HepG2 (cell line): ENCODE measurements around the gene VPS25. TPM values are rescaled to one million over a fixed set of nuclear protein-coding genes. Genes with fewer than 3 reads are reported as not detected.

Source experiments
- CREB1 ChIP-seq, 2 experiments: fragments of 450-650 bp in 1 of 2; IDR thresholded peaks; 2 replicates each; pipeline ENCODE4 v1.6.1; 2016 to 2017; ENCODE audit warnings: control low read depth in 1 of 2, mild to moderate bottlenecking in 1 of 2, missing compliant biosample characterization in 1 of 2, missing genetic modification characterization in 1 of 2
- HNF4A ChIP-seq: sonication (generic); formaldehyde crosslinking; IDR thresholded peaks from 2 replicates; pipeline ENCODE4 v1.4.0; 2020; ENCODE audit warnings: missing genetic modification reagents
- MBD4 ChIP-seq: IDR thresholded peaks from 2 replicates; pipeline ENCODE4 v1.6.1; 2012; ENCODE audit warnings: low read length, inconsistent platforms, borderline replicate concordance
- MTA3 ChIP-seq: sonication (generic); formaldehyde crosslinking; IDR thresholded peaks from 2 replicates; pipeline ENCODE4 v1.4.0; 2020; ENCODE audit warnings: missing genetic modification reagents
- SP4 ChIP-seq: sonication (generic); formaldehyde crosslinking; IDR thresholded peaks from 2 replicates; pipeline ENCODE4 v1.8.1; 2023; ENCODE audit warnings: mild to moderate bottlenecking, missing genetic modification reagents
- TEF ChIP-seq: sonication (generic); formaldehyde crosslinking; IDR thresholded peaks from 2 replicates; pipeline ENCODE4 v1.5.0; 2020; ENCODE audit warnings: missing genetic modification reagents
- ZNF558 ChIP-seq: sonication (generic); formaldehyde crosslinking; IDR thresholded peaks from 2 replicates; pipeline ENCODE4 v1.9.0; 2022; ENCODE audit warnings: mild to moderate bottlenecking, missing genetic modification reagents, borderline replicate concordance
- ZNF678 ChIP-seq: sonication (generic); formaldehyde crosslinking; IDR thresholded peaks from 2 replicates; pipeline ENCODE4 v1.4.0; 2020; ENCODE audit warnings: mild to moderate bottlenecking, missing genetic modification reagents
- ZNF749 ChIP-seq: sonication (generic); formaldehyde crosslinking; IDR thresholded peaks from 2 replicates; pipeline ENCODE4 v1.8.0; 2022; ENCODE audit warnings: mild to moderate bottlenecking, missing genetic modification reagents, moderate library complexity, borderline replicate concordance
- ZSCAN25 ChIP-seq: sonication (generic); formaldehyde crosslinking; IDR thresholded peaks from 2 replicates; pipeline ENCODE4 v1.8.0; 2022; ENCODE audit warnings: mild to moderate bottlenecking, missing genetic modification reagents
- polyA plus RNA-seq, 8 experiments: library from polyadenylated mRNA; depleted of rRNA in 3 of 8; stranded (reverse) in 7 of 8; unstranded in 1 of 8; fragments of >200 nt; fragmentation: Illumina TruSeq in 4 of 8; extraction: Trizol in 4 of 8; gene quantifications; 2 replicates each; pipeline versions ENCODE4 v1.2.1 to v1.2.3, GENCODE V29; 2011 to 2016; ENCODE audit warnings: low read depth in 4 of 8, missing spikeins in 1 of 8, mixed read lengths in 1 of 8; ENCODE audit not compliant: insufficient read depth in 1 of 8
- total RNA-seq, 5 experiments: library from RNA; depleted of rRNA; stranded (reverse); fragments of >200 nt; fragmentation: Illumina TruSeq; extraction: Trizol; gene quantifications; 2 replicates each; pipeline ENCODE4 v1.2.3, GENCODE V29; 2016; ENCODE audit warnings: low read depth in 1 of 5
- TF ChIP-seq, protein P1 (sequence below), 2 experiments: sonication (generic) in 1 of 2; formaldehyde crosslinking in 1 of 2; IDR thresholded peaks; 2 replicates each; pipeline versions ENCODE4 v1.4.0 to v1.6.1; 2016 to 2020; ENCODE audit warnings: borderline replicate concordance in 1 of 2, low read depth in 1 of 2, mild to moderate bottlenecking in 1 of 2, missing genetic modification reagents in 1 of 2
- TF ChIP-seq, protein P2 (sequence below): IDR thresholded peaks from 2 replicates; pipeline ENCODE4 v1.6.1; 2012; ENCODE audit warnings: low read length, improper control_type of control experiment
- TF ChIP-seq, protein P3 (sequence below): sonication (generic); formaldehyde crosslinking; conservative IDR thresholded peaks from 2 replicates; pipeline ENCODE4 v1.8.0; 2022; ENCODE audit warnings: mild to moderate bottlenecking, moderate library complexity, missing genetic modification reagents
- TF ChIP-seq, protein P4 (sequence below): sonication (generic); formaldehyde crosslinking; IDR thresholded peaks from 2 replicates; pipeline ENCODE4 v1.8.0; 2022; ENCODE audit warnings: missing genetic modification reagents, low read depth, mild to moderate bottlenecking, borderline replicate concordance

VPS25 gene
- total and polyA plus RNA-seq, 2 of the 13 experiments (the other 11 are each of a cell fraction or from before 2014, with no cell fraction given), result 161 to 249 TPM

- TF ChIP-seq ZSCAN25 (CRISPR knock-in tag) (peak; percentile 87), MBD4 (no peak), ZNF558 (peak; percentile 99; the same call in 1 of the 2 replicates), ZNF678 (CRISPR knock-in tag) (0 out of 2 replicates have a peak, but pooled peaks have one; percentile 80), ZNF749 (CRISPR knock-in tag) (peak; percentile 86; the same call in 1 of the 2 replicates), HNF4A (CRISPR knock-in tag) (peak; percentile 40; the same call in 1 of the 2 replicates), CREB1 (IDR thresholded peaks at IDR 0.05) (peak; percentile 53), CREB1 (CRISPR knock-in tag; IDR thresholded peaks at IDR 0.05) (peak; percentile 77), MTA3 (CRISPR knock-in tag) (no peak), SP4 (CRISPR knock-in tag) (peak; percentile 75; the same call in 1 of the 2 replicates), TEF (CRISPR knock-in tag) (peak; percentile 64; the same call in 1 of the 2 replicates)
- TF ChIP-seq, protein P1, sequence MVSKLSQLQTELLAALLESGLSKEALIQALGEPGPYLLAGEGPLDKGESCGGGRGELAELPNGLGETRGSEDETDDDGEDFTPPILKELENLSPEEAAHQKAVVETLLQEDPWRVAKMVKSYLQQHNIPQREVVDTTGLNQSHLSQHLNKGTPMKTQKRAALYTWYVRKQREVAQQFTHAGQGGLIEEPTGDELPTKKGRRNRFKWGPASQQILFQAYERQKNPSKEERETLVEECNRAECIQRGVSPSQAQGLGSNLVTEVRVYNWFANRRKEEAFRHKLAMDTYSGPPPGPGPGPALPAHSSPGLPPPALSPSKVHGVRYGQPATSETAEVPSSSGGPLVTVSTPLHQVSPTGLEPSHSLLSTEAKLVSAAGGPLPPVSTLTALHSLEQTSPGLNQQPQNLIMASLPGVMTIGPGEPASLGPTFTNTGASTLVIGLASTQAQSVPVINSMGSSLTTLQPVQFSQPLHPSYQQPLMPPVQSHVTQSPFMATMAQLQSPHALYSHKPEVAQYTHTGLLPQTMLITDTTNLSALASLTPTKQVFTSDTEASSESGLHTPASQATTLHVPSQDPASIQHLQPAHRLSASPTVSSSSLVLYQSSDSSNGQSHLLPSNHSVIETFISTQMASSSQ (IDR thresholded peaks at IDR 0.05; ENCODE audit: low read depth), result peak; percentile 63
- TF ChIP-seq, protein P1 (CRISPR knock-in tag; IDR thresholded peaks at IDR 0.05; ENCODE audit: borderline replicate concordance), result peak; percentile 86
- TF ChIP-seq, protein P2, sequence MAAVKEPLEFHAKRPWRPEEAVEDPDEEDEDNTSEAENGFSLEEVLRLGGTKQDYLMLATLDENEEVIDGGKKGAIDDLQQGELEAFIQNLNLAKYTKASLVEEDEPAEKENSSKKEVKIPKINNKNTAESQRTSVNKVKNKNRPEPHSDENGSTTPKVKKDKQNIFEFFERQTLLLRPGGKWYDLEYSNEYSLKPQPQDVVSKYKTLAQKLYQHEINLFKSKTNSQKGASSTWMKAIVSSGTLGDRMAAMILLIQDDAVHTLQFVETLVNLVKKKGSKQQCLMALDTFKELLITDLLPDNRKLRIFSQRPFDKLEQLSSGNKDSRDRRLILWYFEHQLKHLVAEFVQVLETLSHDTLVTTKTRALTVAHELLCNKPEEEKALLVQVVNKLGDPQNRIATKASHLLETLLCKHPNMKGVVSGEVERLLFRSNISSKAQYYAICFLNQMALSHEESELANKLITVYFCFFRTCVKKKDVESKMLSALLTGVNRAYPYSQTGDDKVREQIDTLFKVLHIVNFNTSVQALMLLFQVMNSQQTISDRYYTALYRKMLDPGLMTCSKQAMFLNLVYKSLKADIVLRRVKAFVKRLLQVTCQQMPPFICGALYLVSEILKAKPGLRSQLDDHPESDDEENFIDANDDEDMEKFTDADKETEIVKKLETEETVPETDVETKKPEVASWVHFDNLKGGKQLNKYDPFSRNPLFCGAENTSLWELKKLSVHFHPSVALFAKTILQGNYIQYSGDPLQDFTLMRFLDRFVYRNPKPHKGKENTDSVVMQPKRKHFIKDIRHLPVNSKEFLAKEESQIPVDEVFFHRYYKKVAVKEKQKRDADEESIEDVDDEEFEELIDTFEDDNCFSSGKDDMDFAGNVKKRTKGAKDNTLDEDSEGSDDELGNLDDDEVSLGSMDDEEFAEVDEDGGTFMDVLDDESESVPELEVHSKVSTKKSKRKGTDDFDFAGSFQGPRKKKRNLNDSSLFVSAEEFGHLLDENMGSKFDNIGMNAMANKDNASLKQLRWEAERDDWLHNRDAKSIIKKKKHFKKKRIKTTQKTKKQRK, result no peak
- TF ChIP-seq, protein P3, sequence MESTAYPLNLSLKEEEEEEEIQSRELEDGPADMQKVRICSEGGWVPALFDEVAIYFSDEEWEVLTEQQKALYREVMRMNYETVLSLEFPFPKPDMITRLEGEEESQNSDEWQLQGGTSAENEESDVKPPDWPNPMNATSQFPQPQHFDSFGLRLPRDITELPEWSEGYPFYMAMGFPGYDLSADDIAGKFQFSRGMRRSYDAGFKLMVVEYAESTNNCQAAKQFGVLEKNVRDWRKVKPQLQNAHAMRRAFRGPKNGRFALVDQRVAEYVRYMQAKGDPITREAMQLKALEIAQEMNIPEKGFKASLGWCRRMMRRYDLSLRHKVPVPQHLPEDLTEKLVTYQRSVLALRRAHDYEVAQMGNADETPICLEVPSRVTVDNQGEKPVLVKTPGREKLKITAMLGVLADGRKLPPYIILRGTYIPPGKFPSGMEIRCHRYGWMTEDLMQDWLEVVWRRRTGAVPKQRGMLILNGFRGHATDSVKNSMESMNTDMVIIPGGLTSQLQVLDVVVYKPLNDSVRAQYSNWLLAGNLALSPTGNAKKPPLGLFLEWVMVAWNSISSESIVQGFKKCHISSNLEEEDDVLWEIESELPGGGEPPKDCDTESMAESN (CRISPR knock-in tag), result peak; percentile 96
- TF ChIP-seq, protein P4, sequence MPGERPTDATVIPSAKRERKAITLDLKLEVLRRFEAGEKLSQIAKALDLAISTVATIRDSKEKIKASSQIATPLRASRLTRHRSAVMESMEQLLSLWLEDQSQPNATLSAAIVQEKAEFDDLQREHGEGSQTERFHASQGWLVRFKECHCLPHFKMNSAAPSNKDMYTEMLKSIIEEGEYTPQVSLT, result no peak
Observed at GRCh38 chr17:42798383-42799380, 25.4 kb downstream of the VPS25 start, which contains the start of the genes CNTD1 and COA3 (continued).
